Smooth muscle cell (in vitro differentiated cells): ENCODE data around the gene LUC7L3. TPM values are rescaled to one million over a fixed set of nuclear protein-coding genes. Genes with fewer than 3 reads are reported as not detected.

ENCODE experiments used
- DNase-seq: peaks from one replicate; lab custom pipeline; 2025; ENCODE audit not compliant: unreplicated experiment; lab: John Stamatoyannopoulos, UW
- H2AFZ ChIP-seq: fragments of 200-600 bp; sonication (generic); 2 replicates; pipeline ENCODE4 v1.6.0; 2016; ENCODE audit warnings: antibody characterized with exemption, low read depth, mild to moderate bottlenecking
- H3F3A ChIP-seq: fragments of 200-600 bp; sonication (generic); 2 replicates; pipeline ENCODE4 v1.6.0; 2017; ENCODE audit warnings: antibody characterized with exemption, low read depth
- H3K27ac ChIP-seq: fragments of 200-600 bp; sonication (generic); 2 replicates; pipeline ENCODE4 v1.5.1; 2016; ENCODE audit warnings: low read depth, mild to moderate bottlenecking
- H3K27me3 ChIP-seq: fragments of 200-600 bp; sonication (generic); 2 replicates; pipeline ENCODE4 v1.6.1; 2016; ENCODE audit warnings: low read depth, mild to moderate bottlenecking
- H3K36me3 ChIP-seq: fragments of 200-600 bp; sonication (generic); 2 replicates; pipeline ENCODE4 v1.5.1; 2016; ENCODE audit warnings: low read depth
- H3K4me1 ChIP-seq: fragments of 200-600 bp; sonication (generic); 2 replicates; pipeline ENCODE4 v1.5.1; 2016; ENCODE audit warnings: low read depth
- H3K4me2 ChIP-seq: fragments of 200-600 bp; sonication (generic); 2 replicates; pipeline ENCODE4 v1.6.0; 2016; ENCODE audit warnings: mild to moderate bottlenecking
- H3K4me3 ChIP-seq: fragments of 200-600 bp; sonication (generic); 2 replicates; pipeline ENCODE4 v1.5.1; 2016; ENCODE audit warnings: mild to moderate bottlenecking
- H3K79me2 ChIP-seq: fragments of 200-600 bp; sonication (generic); 2 replicates; pipeline ENCODE4 v1.6.0; 2016; ENCODE audit warnings: low read depth, mild to moderate bottlenecking
- H3K9ac ChIP-seq: fragments of 200-600 bp; sonication (generic); 2 replicates; pipeline ENCODE4 v1.6.0; 2016; ENCODE audit warnings: low read depth
- H3K9me3 ChIP-seq: fragments of 200-600 bp; sonication (generic); replicated peaks from 2 replicates; pipeline ENCODE4 v1.5.1; 2016; ENCODE audit warnings: low read depth
- H4K20me1 ChIP-seq: fragments of 200-600 bp; sonication (generic); 2 replicates; pipeline ENCODE4 v1.6.0; 2016; ENCODE audit warnings: low read depth
- WGBS: methylation state at CpG from one replicate; pipeline ENCODE4 v1.1.7; 2016; ENCODE audit warnings: low lambda C conversion rate; 5-methylcytosine and 5-hydroxymethylcytosine counted together
- polyA plus RNA-seq: library from polyadenylated mRNA; unstranded; fragments of >200 nt; fragmentation: Nextera tagmentation; extraction: Ambion mirVana; gene quantifications from 2 replicates; pipeline ENCODE4 v1.2.1, GENCODE V29; 2016
- total RNA-seq: library from RNA; depleted of rRNA; stranded (reverse); fragments of >200 nt; gene quantifications from 2 replicates; pipeline ENCODE4 v1.2.3, GENCODE V29; 2014
- TF ChIP-seq, protein P1 (sequence below): fragments of 200-600 bp; sonication (generic); IDR thresholded peaks from 2 replicates; pipeline ENCODE4 v1.5.1; 2017; ENCODE audit warnings: borderline replicate concordance, mild to moderate bottlenecking, antibody characterized with exemption; ENCODE audit not compliant: insufficient read depth, poor library complexity, severe bottlenecking

LUC7L3 gene
- total and polyA plus RNA-seq, 2 experiments from 2014 or later: 75.9 to 77.8 TPM

DNA sequence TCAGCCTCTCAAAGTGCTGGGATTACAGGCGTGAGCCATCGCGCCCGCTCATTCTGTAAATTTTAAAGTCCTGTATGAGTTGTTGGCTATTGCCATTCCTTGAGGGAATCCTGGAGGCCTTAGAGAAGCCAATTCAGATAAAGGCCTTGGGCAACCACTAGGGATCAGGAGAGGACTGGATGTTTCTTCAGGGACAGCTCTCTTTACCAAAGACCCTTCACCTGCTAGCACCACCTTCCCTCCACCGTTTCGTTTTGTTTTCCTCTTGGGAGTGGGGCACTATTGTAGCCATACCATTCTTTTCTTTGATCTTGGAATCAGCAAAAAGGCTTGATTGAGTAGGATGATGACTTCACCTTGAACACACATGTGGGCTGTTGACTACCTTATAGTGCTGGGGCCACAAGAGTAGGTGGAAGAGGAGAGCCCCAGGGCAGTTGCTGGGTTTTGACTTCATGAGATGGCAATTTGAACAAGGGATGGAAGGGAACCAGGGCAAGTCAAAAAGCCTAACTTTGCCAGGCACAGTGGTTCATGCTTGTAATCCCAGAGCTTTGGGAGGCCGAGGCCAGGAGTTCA lies 54.9 kb downstream of the LUC7L3 start:
- H3K27me3 ChIP-seq: no peaks in the 10 kb centered on the region
- 87% methylated on average over 7 of the region's 7 CpGs for WGBS
- no peaks in the 10 kb centered on the region for H3K36me3 ChIP-seq
- no peaks in the 10 kb centered on the region for H3K9me3 ChIP-seq
- no peaks in the 10 kb centered on the region for H3K79me2 ChIP-seq
- H4K20me1 ChIP-seq: no peaks in the 10 kb centered on the region
- H3K4me1 ChIP-seq: no peaks in the 10 kb centered on the region
- H2AFZ ChIP-seq: no peak overlapping the region
- H3K4me2 ChIP-seq: no peak overlapping the region
- no peaks in the 10 kb centered on the region for H3F3A ChIP-seq
- no peak overlapping the region for H3K27ac ChIP-seq
- no peak overlapping the region for H3K9ac ChIP-seq
- H3K4me3 ChIP-seq: no peak overlapping the region
- no peak for DNase-seq
- TF ChIP-seq, protein P1, sequence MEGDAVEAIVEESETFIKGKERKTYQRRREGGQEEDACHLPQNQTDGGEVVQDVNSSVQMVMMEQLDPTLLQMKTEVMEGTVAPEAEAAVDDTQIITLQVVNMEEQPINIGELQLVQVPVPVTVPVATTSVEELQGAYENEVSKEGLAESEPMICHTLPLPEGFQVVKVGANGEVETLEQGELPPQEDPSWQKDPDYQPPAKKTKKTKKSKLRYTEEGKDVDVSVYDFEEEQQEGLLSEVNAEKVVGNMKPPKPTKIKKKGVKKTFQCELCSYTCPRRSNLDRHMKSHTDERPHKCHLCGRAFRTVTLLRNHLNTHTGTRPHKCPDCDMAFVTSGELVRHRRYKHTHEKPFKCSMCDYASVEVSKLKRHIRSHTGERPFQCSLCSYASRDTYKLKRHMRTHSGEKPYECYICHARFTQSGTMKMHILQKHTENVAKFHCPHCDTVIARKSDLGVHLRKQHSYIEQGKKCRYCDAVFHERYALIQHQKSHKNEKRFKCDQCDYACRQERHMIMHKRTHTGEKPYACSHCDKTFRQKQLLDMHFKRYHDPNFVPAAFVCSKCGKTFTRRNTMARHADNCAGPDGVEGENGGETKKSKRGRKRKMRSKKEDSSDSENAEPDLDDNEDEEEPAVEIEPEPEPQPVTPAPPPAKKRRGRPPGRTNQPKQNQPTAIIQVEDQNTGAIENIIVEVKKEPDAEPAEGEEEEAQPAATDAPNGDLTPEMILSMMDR: no peak

DNA sequence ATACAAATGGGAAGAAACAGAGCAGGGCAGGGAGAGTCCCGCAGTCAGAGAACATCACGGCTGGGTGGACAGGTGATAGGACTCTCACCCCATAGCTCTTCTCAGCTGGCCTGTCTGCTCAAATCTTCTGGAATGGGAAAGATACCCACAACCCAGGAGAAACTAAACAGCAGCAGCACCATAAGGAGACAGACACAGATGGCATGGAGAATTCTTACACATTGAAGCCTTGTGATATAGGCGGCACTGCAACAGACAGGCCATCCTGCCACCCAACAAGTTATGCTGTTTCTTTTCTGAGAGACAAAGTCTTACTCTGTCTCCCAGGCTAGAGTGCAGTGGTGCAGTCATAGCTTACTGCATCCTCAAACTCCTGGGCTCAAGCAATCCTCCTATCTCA lies 56.5 kb downstream of the LUC7L3 start:
- no peaks in the 10 kb centered on the region for H3K9me3 ChIP-seq
- no peak overlapping the region for H3K4me3 ChIP-seq
- no peaks in the 10 kb centered on the region for H3K27me3 ChIP-seq
- 91% methylated on average over 3 of the region's 3 CpGs for WGBS
- H3K36me3 ChIP-seq: no peaks in the 10 kb centered on the region
- no peak for DNase-seq
- H3F3A ChIP-seq: no peaks in the 10 kb centered on the region
- H3K4me2 ChIP-seq: no peak overlapping the region
- H3K4me1 ChIP-seq: no peaks in the 10 kb centered on the region
- TF ChIP-seq, protein P1: no peak
- H2AFZ ChIP-seq: no peak overlapping the region
- H4K20me1 ChIP-seq: no peaks in the 10 kb centered on the region
- no peak overlapping the region for H3K9ac ChIP-seq
- no peaks in the 10 kb centered on the region for H3K79me2 ChIP-seq
- no peak overlapping the region for H3K27ac ChIP-seq

DNA sequence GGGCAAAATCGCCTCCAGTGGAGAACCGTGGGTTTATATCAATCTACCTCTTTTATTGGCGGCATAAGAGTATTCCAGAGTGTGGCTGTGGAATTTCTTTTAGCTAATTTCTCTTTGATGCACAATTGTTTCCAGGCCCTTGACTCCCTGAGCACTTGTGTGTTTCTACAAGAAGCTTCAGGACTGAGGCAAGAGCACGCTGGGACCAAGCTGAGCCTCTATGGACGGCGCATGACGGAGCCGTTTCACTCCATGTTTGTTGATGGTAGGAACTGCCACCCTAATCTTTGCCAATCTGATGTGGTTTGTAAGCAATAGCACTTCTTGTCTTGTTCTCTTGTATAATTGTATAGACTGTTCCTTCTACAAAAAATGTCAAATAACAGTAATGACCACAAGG lies 59.1 kb downstream of the LUC7L3 start:
- Histone ChIP-seq H3K4me2 (no peak overlapping the region), H4K20me1 (no peaks in the 10 kb centered on the region), H3F3A (no peaks in the 10 kb centered on the region), H3K4me3 (no peak overlapping the region), H3K27me3 (no peaks in the 10 kb centered on the region), H3K36me3 (no peaks in the 10 kb centered on the region), H3K27ac (no peak overlapping the region), H3K4me1 (no peaks in the 10 kb centered on the region), H3K9ac (no peak overlapping the region), H2AFZ (no peak overlapping the region), H3K79me2 (no peaks in the 10 kb centered on the region), H3K9me3 (no peaks in the 10 kb centered on the region)
- TF ChIP-seq, protein P1: no peak
- WGBS: 94% methylated on average over 8 of the region's 8 CpGs
- DNase-seq: no peak

DNA sequence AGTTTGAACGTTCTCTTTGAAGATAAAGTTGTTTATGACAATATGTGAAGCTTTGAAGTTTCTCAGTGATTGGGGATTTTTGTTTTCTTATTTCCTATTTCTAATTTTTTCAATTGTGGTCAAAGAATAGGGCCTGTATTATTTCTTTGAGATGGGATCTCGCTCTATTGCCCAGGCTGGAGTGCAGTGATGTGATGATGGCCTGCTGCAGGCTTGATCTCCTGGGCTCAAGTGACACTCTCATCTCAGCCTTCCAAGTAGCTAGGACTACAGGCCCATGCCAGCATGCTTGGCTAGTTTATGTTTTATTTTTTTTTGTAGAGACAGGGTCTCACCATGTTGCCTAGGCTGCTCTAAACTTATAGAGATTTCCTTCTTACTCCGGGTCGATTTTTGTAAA lies 59.6 kb downstream of the LUC7L3 start:
- H2AFZ ChIP-seq: no peak overlapping the region
- no peaks in the 10 kb centered on the region for H3F3A ChIP-seq
- no peaks in the 10 kb centered on the region for H3K4me1 ChIP-seq
- 85% methylated on average over 4 of the region's 4 CpGs for WGBS
- H3K9me3 ChIP-seq: no peaks in the 10 kb centered on the region
- no peak overlapping the region for H3K4me3 ChIP-seq
- H3K79me2 ChIP-seq: no peaks in the 10 kb centered on the region
- no peak overlapping the region for H3K27ac ChIP-seq
- no peaks in the 10 kb centered on the region for H3K27me3 ChIP-seq
- no peak overlapping the region for H3K9ac ChIP-seq
- H3K36me3 ChIP-seq: no peaks in the 10 kb centered on the region
- H3K4me2 ChIP-seq: no peak overlapping the region
- TF ChIP-seq, protein P1: no peak
- no peak for DNase-seq
- H4K20me1 ChIP-seq: no peaks in the 10 kb centered on the region
